Measurements from ENCODE around the gene DSG3. TPM values are rescaled to one million over a fixed set of nuclear protein-coding genes. Genes with fewer than 3 reads are reported as not detected.

The DSG3 gene
- total RNA-seq, 1 donor from 2014 or later, result 1.1 TPM

DNA sequence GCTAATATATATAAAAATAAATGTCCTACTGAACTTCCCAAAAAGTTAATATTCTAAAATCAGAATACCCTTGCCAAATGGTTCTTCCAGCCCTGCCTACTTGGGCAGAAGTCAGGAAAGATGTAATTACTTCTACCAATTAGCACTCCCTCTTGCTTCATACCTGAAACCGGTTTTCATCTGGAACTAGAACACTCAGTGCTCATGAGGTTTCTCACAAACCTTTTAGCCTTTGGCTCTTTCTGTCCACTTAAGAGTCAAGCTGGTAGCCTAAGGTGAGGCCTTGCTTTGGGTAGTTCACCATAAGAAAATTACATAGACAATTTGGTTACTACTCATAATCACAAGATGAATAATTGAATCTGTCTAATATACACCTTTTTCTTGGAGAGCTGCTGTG lies 4.1 kb downstream of the DSG3 start:
- Mint-ChIP-seq H3K27ac (no peak overlapping the region), H3K36me3 (no peaks in the 10 kb centered on the region), H3K9me3 (no peaks in the 10 kb centered on the region), H3K4me3 (no peak overlapping the region), H3K27me3 (no peaks in the 10 kb centered on the region), H3K4me1 (ENCODE audit: unreplicated experiment) (no peaks in the 10 kb centered on the region)
- TF ChIP-seq, protein P1, sequence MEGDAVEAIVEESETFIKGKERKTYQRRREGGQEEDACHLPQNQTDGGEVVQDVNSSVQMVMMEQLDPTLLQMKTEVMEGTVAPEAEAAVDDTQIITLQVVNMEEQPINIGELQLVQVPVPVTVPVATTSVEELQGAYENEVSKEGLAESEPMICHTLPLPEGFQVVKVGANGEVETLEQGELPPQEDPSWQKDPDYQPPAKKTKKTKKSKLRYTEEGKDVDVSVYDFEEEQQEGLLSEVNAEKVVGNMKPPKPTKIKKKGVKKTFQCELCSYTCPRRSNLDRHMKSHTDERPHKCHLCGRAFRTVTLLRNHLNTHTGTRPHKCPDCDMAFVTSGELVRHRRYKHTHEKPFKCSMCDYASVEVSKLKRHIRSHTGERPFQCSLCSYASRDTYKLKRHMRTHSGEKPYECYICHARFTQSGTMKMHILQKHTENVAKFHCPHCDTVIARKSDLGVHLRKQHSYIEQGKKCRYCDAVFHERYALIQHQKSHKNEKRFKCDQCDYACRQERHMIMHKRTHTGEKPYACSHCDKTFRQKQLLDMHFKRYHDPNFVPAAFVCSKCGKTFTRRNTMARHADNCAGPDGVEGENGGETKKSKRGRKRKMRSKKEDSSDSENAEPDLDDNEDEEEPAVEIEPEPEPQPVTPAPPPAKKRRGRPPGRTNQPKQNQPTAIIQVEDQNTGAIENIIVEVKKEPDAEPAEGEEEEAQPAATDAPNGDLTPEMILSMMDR (conservative IDR thresholded peaks at IDR 0.05), result no peak
- no peak for DNase-seq (ENCODE audit: extremely low spot score, unreplicated experiment)

DNA sequence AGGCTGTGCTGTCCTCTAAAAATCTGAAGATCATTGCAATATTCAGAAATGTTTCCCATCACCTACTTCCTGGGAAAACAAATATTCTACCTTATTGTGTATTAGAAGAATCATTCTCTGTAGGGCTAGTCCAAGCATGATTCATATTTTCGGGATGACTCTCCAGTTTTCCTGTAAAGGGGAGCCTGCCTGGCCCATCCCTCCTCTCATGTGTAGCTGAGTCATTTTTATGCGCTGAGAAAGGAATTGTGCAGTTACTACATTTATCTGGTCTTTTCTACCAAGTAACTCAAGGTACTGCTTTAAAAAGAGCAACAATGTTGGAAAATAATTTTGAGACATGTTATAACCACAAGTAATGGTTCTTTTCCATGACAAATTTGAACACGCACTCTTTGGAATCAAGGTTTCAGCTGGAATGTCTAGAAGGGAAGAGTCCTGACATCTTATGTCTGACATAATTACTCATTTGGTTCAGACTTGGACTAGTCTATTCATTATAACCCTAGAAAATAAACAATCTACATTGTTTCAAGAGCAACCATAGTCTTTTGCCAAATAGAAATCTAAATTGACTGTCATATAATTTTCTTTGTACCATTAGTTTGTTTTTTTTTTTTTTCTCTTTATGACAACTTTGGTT lies 6.6 kb downstream of the DSG3 start:
- DNase-seq (ENCODE audit: extremely low spot score, unreplicated experiment), result no peak

DNA sequence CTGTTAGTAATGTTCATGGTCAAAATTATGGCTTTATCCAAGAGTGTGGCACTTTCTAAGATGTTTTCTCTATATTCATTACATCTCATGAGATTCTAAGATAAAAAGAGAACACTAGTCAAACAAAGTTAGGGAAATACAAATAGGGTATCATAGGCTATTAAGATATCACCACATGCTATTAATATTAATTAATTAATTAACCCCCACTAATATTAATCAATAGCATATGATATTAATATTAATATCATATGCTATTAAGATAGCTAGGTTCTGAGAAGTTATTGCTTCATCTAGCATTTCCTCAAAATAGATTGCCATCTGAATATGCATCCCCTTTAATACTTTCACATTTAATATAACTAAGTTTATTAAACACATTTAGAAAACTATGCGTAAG lies 22.1 kb downstream of the DSG3 start:
- TF ChIP-seq, protein P1 (conservative IDR thresholded peaks at IDR 0.05), result no peak
- no peaks in the 10 kb centered on the region for H3K4me1 Mint-ChIP-seq (ENCODE audit: unreplicated experiment)
- no peak for DNase-seq (ENCODE audit: extremely low spot score, unreplicated experiment)
- H3K4me3 Mint-ChIP-seq, result no peak overlapping the region
- H3K36me3 Mint-ChIP-seq, result no peaks in the 10 kb centered on the region
- no peaks in the 10 kb centered on the region for H3K27me3 Mint-ChIP-seq
- no peaks in the 10 kb centered on the region for H3K9me3 Mint-ChIP-seq
- no peak overlapping the region for H3K27ac Mint-ChIP-seq

More for the DNA sequence above, 6.6 kb downstream of the DSG3 start:
- H3K4me3 Mint-ChIP-seq, result no peak overlapping the region
- H3K4me1 Mint-ChIP-seq (ENCODE audit: unreplicated experiment), result no peaks in the 10 kb centered on the region
- H3K27ac Mint-ChIP-seq, result no peak overlapping the region
- no peaks in the 10 kb centered on the region for H3K9me3 Mint-ChIP-seq
- no peaks in the 10 kb centered on the region for H3K36me3 Mint-ChIP-seq
- TF ChIP-seq, protein P1 (conservative IDR thresholded peaks at IDR 0.05), result no peak
- H3K27me3 Mint-ChIP-seq, result no peaks in the 10 kb centered on the region

DNA sequence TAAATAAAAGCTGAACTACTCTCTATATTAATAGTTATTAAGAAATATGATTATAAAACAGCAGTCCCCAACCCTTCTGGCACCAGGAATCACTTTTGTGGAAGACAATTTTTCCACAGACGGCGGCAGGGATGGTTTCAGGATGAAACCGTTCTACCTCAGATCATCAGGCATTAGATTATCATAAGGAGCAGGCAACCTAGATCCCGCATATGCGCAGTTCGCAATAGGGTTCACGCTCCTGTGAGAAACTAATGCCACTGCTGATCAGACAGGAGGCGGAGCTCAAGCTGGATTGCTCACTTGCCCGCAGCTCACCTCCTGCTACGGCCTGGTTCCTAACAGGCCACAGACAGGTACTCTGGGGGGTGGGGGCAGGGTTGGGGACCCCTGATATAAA lies 31.1 kb downstream of the DSG3 start:
- TF ChIP-seq, protein P1 (conservative IDR thresholded peaks at IDR 0.05), result no peak

DNA sequence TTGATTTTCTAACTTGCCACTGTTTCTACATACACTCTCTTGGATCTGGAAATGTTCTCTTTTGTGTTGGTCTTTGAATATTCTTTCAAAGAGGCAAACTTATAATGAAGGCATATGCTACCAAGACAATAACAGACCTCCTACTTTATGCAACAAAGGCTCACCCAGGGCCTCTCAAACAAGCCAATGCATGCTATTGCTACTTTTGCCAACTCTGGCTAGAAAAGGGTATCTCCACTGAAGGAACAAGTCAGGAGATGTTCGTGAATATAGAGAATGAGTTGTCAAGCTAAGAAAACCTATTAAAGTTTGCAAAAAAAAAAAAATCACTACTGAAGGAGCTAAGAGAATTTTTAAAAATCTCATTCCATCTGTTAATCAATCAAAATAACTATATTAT lies 34.5 kb downstream of the DSG3 start:
- H3K4me3 Mint-ChIP-seq, result no peak overlapping the region
- H3K9me3 Mint-ChIP-seq, result no peaks in the 10 kb centered on the region
- no peaks in the 10 kb centered on the region for H3K27me3 Mint-ChIP-seq
- peaks cover 24% of the 10 kb centered on the region for H3K4me1 Mint-ChIP-seq (ENCODE audit: unreplicated experiment)
- TF ChIP-seq, protein P1 (conservative IDR thresholded peaks at IDR 0.05), result no peak
- no peaks in the 10 kb centered on the region for H3K36me3 Mint-ChIP-seq
- no peak for DNase-seq (ENCODE audit: extremely low spot score, unreplicated experiment)
- H3K27ac Mint-ChIP-seq, result peak overlapping the region; percentile 9

More for the DNA sequence above, 31.1 kb downstream of the DSG3 start:
- no peak overlapping the region for H3K4me3 Mint-ChIP-seq
- H3K9me3 Mint-ChIP-seq, result no peaks in the 10 kb centered on the region
- no peaks in the 10 kb centered on the region for H3K27me3 Mint-ChIP-seq
- peaks cover 5% of the 10 kb centered on the region for H3K4me1 Mint-ChIP-seq (ENCODE audit: unreplicated experiment)
- no peaks in the 10 kb centered on the region for H3K36me3 Mint-ChIP-seq
- no peak overlapping the region for H3K27ac Mint-ChIP-seq
- no peak for DNase-seq (ENCODE audit: extremely low spot score, unreplicated experiment)
